Measurements from ENCODE around the gene KATNAL1. TPM values are rescaled to one million over a fixed set of nuclear protein-coding genes. Genes with fewer than 3 reads are reported as not detected.

Gene KATNAL1
- total and polyA plus RNA-seq, 2 of the 4 experiments (the other 2 are of a cell fraction) = 6.9 to 16.8 TPM

GRCh38 chr13:30255696-30256095 lies 51.7 kb downstream of the KATNAL1 start:
- Histone ChIP-seq H2BK5ac (ENCODE audit: low read depth, low read length, poor library complexity, severe bottlenecking) (no peak overlapping the region), H3K4me3 (ENCODE audit: insufficient read depth, low read depth, low read length) (no peak overlapping the region), H3K27me3 (ENCODE audit: control insufficient read depth, insufficient read depth, low read length) (no peaks in the 10 kb centered on the region), H3K9ac (ENCODE audit: low read depth, low read length) (no peak overlapping the region), H3K79me1 (ENCODE audit: low read depth in 1 of 2, low read length in 2 of 2) (peaks cover 14 to 26% of the 10 kb centered on the region in 2 experiments), H4K8ac (ENCODE audit: low read depth in 2 of 2, low read length in 2 of 2) (no peak overlapping the region), H4K20me1 (ENCODE audit: insufficient read depth, low read length) (peaks cover 5% of the 10 kb centered on the region; the same call in 1 of the 2 replicates), H2AK9ac (replicated peaks; ENCODE audit: low read depth, low read length, poor library complexity) (no peak overlapping the region), H3K4me1 (ENCODE audit: control insufficient read depth, insufficient read depth, low read length) (peaks cover 8% of the 10 kb centered on the region), H3K14ac (replicated peaks; ENCODE audit: low read depth, low read length) (no peak overlapping the region), H2BK20ac (ENCODE audit: low read depth, low read length) (no peak overlapping the region), H3K4ac (ENCODE audit: low read depth, low read length) (no peak overlapping the region), H2BK15ac (ENCODE audit: low read depth, low read length) (no peak overlapping the region), H2BK120ac (ENCODE audit: low read depth, low read length) (no peak overlapping the region), H3K23ac (ENCODE audit: low read depth, low read length) (no peak overlapping the region), H3K9me3 (ENCODE audit: control insufficient read depth, insufficient read depth, low read length) (no peaks in the 10 kb centered on the region), H3K4me2 (ENCODE audit: low read depth, low read length) (no peak overlapping the region), H3K56ac (ENCODE audit: extremely low read depth, insufficient read depth, low read length) (no peak overlapping the region), H2AK5ac (ENCODE audit: low read depth, low read length) (no peak overlapping the region), H4K5ac (ENCODE audit: low read depth, low read length) (no peak overlapping the region), H3K27ac (ENCODE audit: insufficient read depth, low read length) (no peak overlapping the region), H3K36me3 (ENCODE audit: control insufficient read depth, insufficient read depth, low read length) (no peaks in the 10 kb centered on the region), H4K91ac (ENCODE audit: insufficient read depth, low read depth, low read length) (no peak overlapping the region), H3K9me1 (ENCODE audit: insufficient read depth, low read length) (peaks cover 5% of the 10 kb centered on the region), H3K18ac (ENCODE audit: low read depth, low read length) (no peak overlapping the region), H2AFZ (replicated peaks; ENCODE audit: low read length, poor library complexity) (no peak overlapping the region)
- in situ Hi-C loops (cut with MboI; ENCODE audit: low sequenced_read_pairs) (no loop called here), dilution Hi-C loops (cut with HindIII; ENCODE audit: low sequenced_read_pairs, unreplicated experiment) (no loop called here), intact Hi-C loops (cut with micrococcal nuclease) (loop anchor here (10.0 kb wide), 1 partner anchor 359 kb away; the partner anchor contains the start of gene USPL1)
- BruUV-seq (replicated peaks) = no TSS peak
- WGBS, 2 experiments (ENCODE audit: extremely low coverage in 2 of 2, insufficient read length in 1 of 2) = no CpG with 5 or more reads among the region's 1 CpG
- TF ChIP-seq CTCF (conservative IDR thresholded peaks at IDR 0.05; ENCODE audit: low read depth, low read length) (0 out of 2 replicates have a peak, but pooled peaks have one; percentile 13), RAD21 (IDR thresholded peaks at IDR 0.05; ENCODE audit: low read length) (0 out of 2 replicates have a peak, but pooled peaks have one; percentile 11), FOS (IDR thresholded peaks at IDR 0.05; ENCODE audit: low read depth, low read length) (no peak)
- POLR2A ChIA-PET (ENCODE audit: unreplicated experiment) = no interaction called here
- CTCF ChIA-PET = no interaction called here
- DNase-seq = no peak
- no peak for ATAC-seq (ENCODE audit: low read depth)

Data from IMR-90 (cell line).